Colonic mucosa (tissue), 4 donors: ENCODE results near the gene WWOX. TPM values are rescaled to one million over a fixed set of nuclear protein-coding genes. Genes with fewer than 3 reads are reported as not detected.

Source experiments
- DNase-seq: peaks from one replicate; pipeline ENCODE4 v3.0.0-alpha.2; 2020
- H3K27ac ChIP-seq: fragments of 200-600 bp; one replicate; pipeline ENCODE4 v1.8.0; 2021
- H3K27me3 ChIP-seq: fragments of 200-600 bp; one replicate; pipeline ENCODE4 v1.8.0; 2021
- H3K36me3 ChIP-seq: fragments of 200-600 bp; one replicate; pipeline ENCODE4 v1.8.0; 2021
- H3K4me1 ChIP-seq: fragments of 200-600 bp; one replicate; pipeline ENCODE4 v1.8.0; 2021; ENCODE audit warnings: mild to moderate bottlenecking
- H3K4me3 ChIP-seq: fragments of 200-600 bp; one replicate; pipeline ENCODE4 v1.8.0; 2021
- H3K9ac ChIP-seq, 2 donors: one replicate each; pipeline ENCODE4 v1.7.0; 2013; ENCODE audit warnings: control low read depth in 2 of 2, low read depth in 2 of 2, low read length in 2 of 2
- H3K9me3 ChIP-seq: fragments of 200-600 bp; one replicate; pipeline ENCODE4 v1.8.0; 2021
- intact Hi-C: fragments of 100-400 bp; cut with DNase I; formaldehyde crosslinking; loops from one replicate; pipeline ENCODE4 v1.14.1; 2022
- total RNA-seq, 2 donors: library from RNA; stranded (reverse); fragmentation: NEBNext Ultra II Directional in 1 of 2; extraction: Animal tissue kit (Norgen Biotek cat#: 25700) in 1 of 2; gene quantifications; one replicate each; pipeline ENCODE4 v1.2.1, GENCODE V29; 2021
- TF ChIP-seq, protein P1 (sequence below): fragments of 200-600 bp; IDR thresholded peaks from one replicate; pipeline ENCODE4 v1.8.0; 2022; ENCODE audit warnings: antibody characterized with exemption, mild to moderate bottlenecking
- donor health status: healthy.
- donor health status: DM: no; HTN: no; CAD: no.
- donor health status: DM: no; HTN: no; CAD: no.

WWOX gene
- total RNA-seq, 2 donors from 2014 or later, result 7.2 to 11.0 TPM

DNA sequence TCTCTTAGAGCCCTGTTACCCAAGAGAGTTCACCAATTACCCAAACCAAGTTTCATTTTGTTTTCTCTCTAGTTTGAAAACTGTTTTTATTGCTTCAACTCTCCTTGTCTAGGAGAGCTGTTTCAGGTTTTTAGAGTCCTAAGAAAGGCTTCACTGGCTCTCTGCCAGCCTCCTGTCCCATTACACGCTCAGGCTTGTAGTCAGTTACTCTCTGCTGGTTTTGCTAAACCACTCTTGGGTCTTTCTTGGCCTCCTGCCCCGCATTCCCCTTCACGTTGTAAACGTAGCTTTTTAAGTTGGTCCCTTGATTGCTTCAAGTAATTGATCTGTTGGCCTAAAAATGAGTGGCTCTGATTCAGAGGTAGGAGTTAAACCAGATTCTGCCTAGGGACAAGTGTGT, 972.0 kb downstream of the WWOX start:
- intact Hi-C loops, result no loop called here
- H3K27me3 ChIP-seq, result no peaks in the 10 kb centered on the region
- no peaks in the 10 kb centered on the region for H3K36me3 ChIP-seq
- TF ChIP-seq, protein P1, sequence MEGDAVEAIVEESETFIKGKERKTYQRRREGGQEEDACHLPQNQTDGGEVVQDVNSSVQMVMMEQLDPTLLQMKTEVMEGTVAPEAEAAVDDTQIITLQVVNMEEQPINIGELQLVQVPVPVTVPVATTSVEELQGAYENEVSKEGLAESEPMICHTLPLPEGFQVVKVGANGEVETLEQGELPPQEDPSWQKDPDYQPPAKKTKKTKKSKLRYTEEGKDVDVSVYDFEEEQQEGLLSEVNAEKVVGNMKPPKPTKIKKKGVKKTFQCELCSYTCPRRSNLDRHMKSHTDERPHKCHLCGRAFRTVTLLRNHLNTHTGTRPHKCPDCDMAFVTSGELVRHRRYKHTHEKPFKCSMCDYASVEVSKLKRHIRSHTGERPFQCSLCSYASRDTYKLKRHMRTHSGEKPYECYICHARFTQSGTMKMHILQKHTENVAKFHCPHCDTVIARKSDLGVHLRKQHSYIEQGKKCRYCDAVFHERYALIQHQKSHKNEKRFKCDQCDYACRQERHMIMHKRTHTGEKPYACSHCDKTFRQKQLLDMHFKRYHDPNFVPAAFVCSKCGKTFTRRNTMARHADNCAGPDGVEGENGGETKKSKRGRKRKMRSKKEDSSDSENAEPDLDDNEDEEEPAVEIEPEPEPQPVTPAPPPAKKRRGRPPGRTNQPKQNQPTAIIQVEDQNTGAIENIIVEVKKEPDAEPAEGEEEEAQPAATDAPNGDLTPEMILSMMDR, result no peak
- H3K27ac ChIP-seq, result no peak overlapping the region
- H3K4me1 ChIP-seq, result no peaks in the 10 kb centered on the region
- H3K9ac ChIP-seq, result no peak overlapping the region
- no peak for DNase-seq
- H3K9me3 ChIP-seq, result no peaks in the 10 kb centered on the region
- H3K4me3 ChIP-seq, result no peak overlapping the region

DNA sequence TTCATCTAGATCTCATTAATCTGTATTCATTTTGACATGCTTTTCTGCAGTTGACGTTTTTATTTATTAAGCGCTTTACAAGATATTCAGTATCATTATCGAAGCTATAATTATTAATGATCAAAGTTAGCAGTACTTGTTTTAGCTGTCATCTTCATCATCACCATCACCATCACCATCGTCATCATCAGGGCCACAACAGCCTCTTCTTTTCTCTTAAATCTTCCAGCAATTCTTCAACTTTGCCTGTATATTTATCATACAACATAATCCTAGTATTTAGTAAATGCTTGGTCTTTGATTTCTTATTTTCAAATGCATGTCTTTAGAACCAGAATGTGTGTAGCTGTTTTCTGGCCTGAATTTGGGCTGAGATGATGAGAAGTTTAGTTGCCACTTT, 973.1 kb downstream of the WWOX start:
- Histone ChIP-seq H3K27me3 (no peaks in the 10 kb centered on the region), H3K27ac (no peak overlapping the region), H3K9ac (no peak overlapping the region), H3K36me3 (no peaks in the 10 kb centered on the region), H3K4me1 (no peaks in the 10 kb centered on the region), H3K9me3 (no peaks in the 10 kb centered on the region), H3K4me3 (no peak overlapping the region)
- intact Hi-C loops, result no loop called here
- DNase-seq, result no peak
- TF ChIP-seq, protein P1, result no peak

DNA sequence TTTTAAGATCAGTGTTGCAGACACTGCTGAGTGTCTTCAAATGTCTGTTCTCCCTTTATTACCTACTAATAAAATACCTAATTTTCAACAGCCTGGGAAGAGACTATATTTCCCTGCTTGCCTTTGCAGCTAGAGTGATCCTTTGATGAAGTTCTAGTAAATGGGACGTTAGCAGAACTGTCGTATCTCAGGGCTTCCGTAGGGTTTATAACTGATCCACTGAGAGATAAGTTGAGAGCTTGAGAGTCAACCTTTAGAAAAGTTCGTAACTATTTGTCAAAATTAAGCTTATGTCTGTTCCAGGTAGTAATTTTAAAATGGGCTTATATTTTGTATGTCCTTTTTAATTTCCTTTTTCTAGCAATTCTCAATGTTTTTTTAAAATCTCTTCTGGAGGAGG, 974.1 kb downstream of the WWOX start:
- no peaks in the 10 kb centered on the region for H3K9me3 ChIP-seq
- intact Hi-C loops, result no loop called here

DNA sequence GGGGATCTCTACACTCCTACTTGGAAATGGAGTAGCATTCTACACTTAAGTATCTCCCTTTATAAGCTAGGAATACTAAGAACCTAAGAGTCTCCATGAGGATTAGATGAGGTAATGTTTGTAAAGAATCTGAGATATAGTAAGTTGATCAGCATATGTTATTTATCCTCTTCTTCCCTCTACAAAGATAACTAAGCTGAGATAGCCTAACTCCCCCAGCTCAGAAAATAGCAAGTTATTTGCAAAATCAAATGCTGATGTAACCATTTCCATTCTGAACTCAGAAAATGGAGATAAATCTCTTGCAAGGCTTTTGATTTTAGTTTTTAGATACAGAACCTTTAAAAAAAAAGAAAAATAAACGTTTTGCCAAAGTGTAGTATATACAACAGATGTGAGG, 975.1 kb downstream of the WWOX start:
- Histone ChIP-seq H3K36me3 (no peaks in the 10 kb centered on the region), H3K4me3 (no peak overlapping the region), H3K27me3 (no peaks in the 10 kb centered on the region), H3K4me1 (no peaks in the 10 kb centered on the region), H3K9ac (no peak overlapping the region), H3K9me3 (no peaks in the 10 kb centered on the region), H3K27ac (no peak overlapping the region)
- intact Hi-C loops, result no loop called here
- DNase-seq, result no peak
- TF ChIP-seq, protein P1, result no peak

More for the DNA sequence above, 974.1 kb downstream of the WWOX start:
- no peak overlapping the region for H3K27ac ChIP-seq
- H3K27me3 ChIP-seq, result no peaks in the 10 kb centered on the region
- no peak overlapping the region for H3K9ac ChIP-seq
- H3K36me3 ChIP-seq, result no peaks in the 10 kb centered on the region
- H3K4me1 ChIP-seq, result no peaks in the 10 kb centered on the region
- TF ChIP-seq, protein P1, result no peak
- H3K4me3 ChIP-seq, result no peak overlapping the region
- no peak for DNase-seq

DNA sequence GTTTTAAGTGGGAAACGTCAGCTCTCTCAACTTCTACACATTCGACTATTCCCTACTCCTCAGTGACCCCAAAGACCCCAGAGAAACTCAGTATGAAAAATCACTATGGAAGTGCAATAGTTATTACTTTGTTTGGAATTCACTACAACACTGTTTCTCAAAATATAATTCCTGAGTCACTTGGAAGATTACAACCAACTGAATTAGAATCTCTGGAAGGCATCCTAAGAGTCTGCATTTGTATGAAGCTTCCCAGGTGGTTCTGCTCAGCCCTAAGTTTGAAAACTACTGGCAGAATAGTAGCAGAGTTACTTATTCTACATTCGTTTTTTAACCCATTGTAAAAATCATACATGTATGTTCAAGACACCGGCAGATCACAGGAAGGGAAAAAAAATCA, 975.5 kb downstream of the WWOX start:
- no peak for DNase-seq
- Histone ChIP-seq H3K27me3 (no peaks in the 10 kb centered on the region), H3K27ac (no peak overlapping the region), H3K4me1 (no peaks in the 10 kb centered on the region), H3K9ac (no peak overlapping the region), H3K4me3 (no peak overlapping the region), H3K9me3 (no peaks in the 10 kb centered on the region), H3K36me3 (no peaks in the 10 kb centered on the region)
- intact Hi-C loops, result no loop called here
- TF ChIP-seq, protein P1, result no peak
